Mesothelial cell of epicardium (in vitro differentiated cells): ENCODE data around the gene DOCK2. TPM values are rescaled to one million over a fixed set of nuclear protein-coding genes. Genes with fewer than 3 reads are reported as not detected.

Experiments
- DNase-seq, 2 experiments: peaks; one replicate each; pipeline ENCODE4 v3.0.0; 2021; ENCODE audit warnings: low spot score in 2 of 2; ENCODE audit not compliant: unreplicated experiment in 2 of 2
- H3K27ac Mint-ChIP-seq: 2 replicates; pipeline ENCODE4 v1.8.0; 2021; ENCODE audit warnings: mixed read lengths
- H3K27me3 Mint-ChIP-seq: 2 replicates; pipeline ENCODE4 v1.8.0; 2021; ENCODE audit warnings: low read depth, mixed read lengths
- H3K36me3 Mint-ChIP-seq: 2 replicates; pipeline ENCODE4 v1.8.0; 2021; ENCODE audit warnings: mixed read lengths
- H3K4me1 Mint-ChIP-seq: 2 replicates; pipeline ENCODE4 v1.8.0; 2021; ENCODE audit warnings: mixed read lengths
- H3K4me3 Mint-ChIP-seq: 2 replicates; pipeline ENCODE4 v1.8.0; 2021; ENCODE audit warnings: mild to moderate bottlenecking, moderate library complexity, mixed read lengths
- H3K9me3 Mint-ChIP-seq: 2 replicates; pipeline ENCODE4 v1.8.0; 2021; ENCODE audit warnings: mixed read lengths
- total RNA-seq: library from RNA; stranded (reverse); gene quantifications from 3 replicates; pipeline ENCODE4 v1.2.1, GENCODE V29; 2021
- TF ChIP-seq, protein P1 (sequence below): fragments of 200-600 bp; sonication (generic); IDR thresholded peaks from one replicate; pipeline ENCODE4 v1.5.0; 2021; ENCODE audit warnings: antibody characterized with exemption; ENCODE audit not compliant: unreplicated experiment

The DOCK2 gene
- total RNA-seq, 1 donor from 2014 or later, result 0.25 TPM

DNA sequence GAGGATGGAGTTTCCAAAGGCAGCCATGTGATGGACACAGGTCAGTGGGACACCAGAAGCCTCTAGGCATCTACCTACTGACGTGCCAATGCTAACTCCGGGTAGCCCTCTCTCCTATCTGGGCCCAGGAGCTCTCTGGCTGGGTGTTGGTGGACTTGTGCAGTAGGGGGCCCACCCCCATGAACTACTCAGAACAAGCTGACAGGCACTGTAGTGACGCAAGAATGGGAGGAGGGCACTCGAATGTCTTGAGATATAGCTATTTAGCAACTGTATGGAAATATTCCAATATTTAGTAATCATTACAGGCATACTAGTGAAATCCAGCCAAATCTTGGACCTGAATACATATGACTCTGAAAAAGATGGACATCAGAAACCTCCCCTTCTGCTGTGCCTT, 5.7 kb upstream of the DOCK2 start:
- no peak for DNase-seq
- TF ChIP-seq, protein P1, sequence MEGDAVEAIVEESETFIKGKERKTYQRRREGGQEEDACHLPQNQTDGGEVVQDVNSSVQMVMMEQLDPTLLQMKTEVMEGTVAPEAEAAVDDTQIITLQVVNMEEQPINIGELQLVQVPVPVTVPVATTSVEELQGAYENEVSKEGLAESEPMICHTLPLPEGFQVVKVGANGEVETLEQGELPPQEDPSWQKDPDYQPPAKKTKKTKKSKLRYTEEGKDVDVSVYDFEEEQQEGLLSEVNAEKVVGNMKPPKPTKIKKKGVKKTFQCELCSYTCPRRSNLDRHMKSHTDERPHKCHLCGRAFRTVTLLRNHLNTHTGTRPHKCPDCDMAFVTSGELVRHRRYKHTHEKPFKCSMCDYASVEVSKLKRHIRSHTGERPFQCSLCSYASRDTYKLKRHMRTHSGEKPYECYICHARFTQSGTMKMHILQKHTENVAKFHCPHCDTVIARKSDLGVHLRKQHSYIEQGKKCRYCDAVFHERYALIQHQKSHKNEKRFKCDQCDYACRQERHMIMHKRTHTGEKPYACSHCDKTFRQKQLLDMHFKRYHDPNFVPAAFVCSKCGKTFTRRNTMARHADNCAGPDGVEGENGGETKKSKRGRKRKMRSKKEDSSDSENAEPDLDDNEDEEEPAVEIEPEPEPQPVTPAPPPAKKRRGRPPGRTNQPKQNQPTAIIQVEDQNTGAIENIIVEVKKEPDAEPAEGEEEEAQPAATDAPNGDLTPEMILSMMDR, result no peak
- no peak overlapping the region for H3K4me3 Mint-ChIP-seq
- peaks cover 49% of the 10 kb centered on the region for H3K27me3 Mint-ChIP-seq
- H3K27ac Mint-ChIP-seq, result no peak overlapping the region
- H3K4me1 Mint-ChIP-seq, result no peaks in the 10 kb centered on the region
- H3K36me3 Mint-ChIP-seq, result no peaks in the 10 kb centered on the region
- peaks cover 14% of the 10 kb centered on the region for H3K9me3 Mint-ChIP-seq

DNA sequence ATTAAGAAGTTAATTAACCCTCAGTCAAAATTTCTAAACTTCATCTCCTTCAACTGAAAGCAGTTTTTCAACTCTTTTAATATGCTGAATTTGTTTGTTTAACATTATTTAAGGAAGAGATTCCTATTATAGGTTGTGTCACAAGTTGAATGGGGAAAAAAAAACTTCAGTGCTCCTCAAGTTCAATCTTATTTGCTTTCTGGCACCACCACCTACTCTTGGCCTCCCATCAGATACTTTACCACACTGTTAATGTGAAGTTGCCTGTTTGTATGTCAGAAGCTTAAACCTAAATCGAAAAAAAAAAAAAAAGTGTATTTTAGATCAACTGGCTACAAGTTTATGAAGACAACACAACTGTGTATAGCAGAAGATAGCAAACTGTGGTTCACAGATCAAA, 4.1 kb upstream of the DOCK2 start:
- H3K4me3 Mint-ChIP-seq, result no peak overlapping the region
- H3K36me3 Mint-ChIP-seq, result no peaks in the 10 kb centered on the region
- no peaks in the 10 kb centered on the region for H3K4me1 Mint-ChIP-seq
- no peak for DNase-seq
- H3K9me3 Mint-ChIP-seq, result peaks cover 14% of the 10 kb centered on the region
- no peak overlapping the region for H3K27ac Mint-ChIP-seq
- TF ChIP-seq, protein P1, result no peak
- peaks cover 63% of the 10 kb centered on the region for H3K27me3 Mint-ChIP-seq

DNA sequence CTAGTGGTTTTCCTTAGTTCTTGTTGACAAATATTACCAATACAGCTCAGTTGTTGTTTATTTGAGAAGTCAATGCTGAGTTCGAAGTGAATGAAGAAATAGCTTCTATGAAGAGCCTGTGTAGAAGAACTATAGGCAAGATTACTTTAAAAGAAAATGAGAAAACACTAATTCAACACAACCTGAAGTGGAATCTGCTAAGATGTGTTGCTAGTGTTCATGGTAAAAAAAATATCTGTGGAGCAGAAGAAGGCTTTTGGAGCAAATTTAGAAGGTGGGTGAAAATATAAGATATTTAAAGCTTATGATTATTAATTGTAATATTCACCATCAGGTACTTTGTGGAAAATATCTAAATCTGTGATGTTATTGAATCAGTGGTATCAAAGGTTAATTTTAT, 2.5 kb upstream of the DOCK2 start:
- no peak for DNase-seq
- H3K4me1 Mint-ChIP-seq, result no peaks in the 10 kb centered on the region
- no peak overlapping the region for H3K27ac Mint-ChIP-seq
- peaks cover 24% of the 10 kb centered on the region for H3K9me3 Mint-ChIP-seq
- TF ChIP-seq, protein P1, result no peak
- peaks cover 77% of the 10 kb centered on the region for H3K27me3 Mint-ChIP-seq
- H3K4me3 Mint-ChIP-seq, result no peak overlapping the region
- H3K36me3 Mint-ChIP-seq, result no peaks in the 10 kb centered on the region

DNA sequence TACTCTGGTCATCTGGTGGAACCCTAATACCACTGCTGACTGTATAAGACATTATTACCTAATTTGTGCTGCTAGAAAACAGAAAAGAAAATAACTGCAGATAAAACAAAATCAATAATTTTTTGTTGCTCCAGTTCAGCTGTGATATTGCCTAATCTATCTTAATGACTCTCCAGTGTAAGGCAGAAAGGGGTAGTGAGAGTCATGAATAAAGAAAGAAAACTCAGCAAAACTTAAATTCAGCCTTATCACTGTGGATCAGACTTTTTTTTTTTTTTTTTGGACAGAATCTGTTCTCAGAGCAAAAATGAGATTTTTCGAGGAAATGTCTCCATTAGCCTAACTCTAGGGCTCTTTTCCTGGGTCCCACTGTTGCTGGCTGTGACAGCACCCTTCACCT, 1.1 kb upstream of the DOCK2 start:
- no peak overlapping the region for H3K4me3 Mint-ChIP-seq
- no peaks in the 10 kb centered on the region for H3K36me3 Mint-ChIP-seq
- TF ChIP-seq, protein P1, result no peak
- no peak overlapping the region for H3K27ac Mint-ChIP-seq
- peaks cover 31% of the 10 kb centered on the region for H3K9me3 Mint-ChIP-seq
- DNase-seq, result no peak
- H3K4me1 Mint-ChIP-seq, result no peaks in the 10 kb centered on the region
- H3K27me3 Mint-ChIP-seq, result peaks cover 82% of the 10 kb centered on the region

DNA sequence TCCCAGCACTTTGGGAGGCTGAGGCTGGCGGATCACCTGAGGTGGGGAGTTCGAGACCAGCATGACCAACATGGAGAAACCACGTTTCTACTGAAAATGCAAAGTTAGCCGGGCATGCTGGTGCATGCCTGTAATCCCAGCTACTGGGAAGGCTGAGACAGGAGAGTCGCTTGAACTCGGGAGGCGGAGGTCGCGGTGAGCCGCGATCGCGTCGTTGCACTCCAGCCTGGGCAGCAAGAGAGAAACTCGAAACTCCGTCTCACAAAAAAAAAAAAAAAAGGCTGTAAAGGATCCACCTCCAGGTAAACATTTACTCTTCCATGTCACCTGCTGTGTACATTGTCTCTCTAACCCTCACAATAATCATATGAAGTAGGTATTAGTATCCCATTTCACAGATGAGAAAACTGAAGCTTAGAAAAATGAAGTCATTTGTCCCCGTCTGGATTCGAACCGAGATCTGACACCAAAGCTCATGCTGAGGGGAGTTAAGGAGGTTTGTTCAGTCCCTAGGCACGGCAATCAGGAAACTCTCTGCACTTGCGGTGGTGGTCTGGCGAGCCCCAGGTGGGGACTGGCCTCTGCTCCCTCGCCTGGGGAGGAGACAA, 494 bp upstream of the DOCK2 start:
- TF ChIP-seq, protein P1, result no peak
- Mint-ChIP-seq H3K27me3 (peaks cover 79% of the 10 kb centered on the region), H3K36me3 (no peaks in the 10 kb centered on the region), H3K4me3 (peak overlapping the region; percentile 9), H3K9me3 (peaks cover 31% of the 10 kb centered on the region), H3K27ac (no peak overlapping the region), H3K4me1 (peaks cover 4% of the 10 kb centered on the region)
- DNase-seq, result no peak
